K562 (cell line): ENCODE data around the gene PPP2R2B. TPM values are rescaled to one million over a fixed set of nuclear protein-coding genes. Genes with fewer than 3 reads are reported as not detected.

Source experiments
- ATAC-seq: fragments of 200-7000 bp; cut with Tn5 transposase; 3 replicates; pipeline ENCODE4 v1.9.1; 2020; ENCODE audit warnings: moderate library complexity
- BruUV-seq: library from RNA; stranded (reverse); fragments of 400-500 nt; replicated peaks from 2 replicates; lab custom pipeline; 2021; lab: Mats Ljungman, UMichigan
- CTCF ChIA-PET: fragments of 300-600 bp; formaldehyde crosslinking; extraction: SDS; loops from one replicate; lab custom pipeline; 2021; ENCODE audit warnings: low intra/inter-chr PET ratio; lab: Yijun Ruan, JAX
- POLR2A ChIA-PET: fragments of 300-600, 350-650 bp; sonication (Branson Sonifier 250); formaldehyde crosslinking; extraction: SDS; loops from one replicate; lab custom pipeline; 2021; ENCODE audit warnings: antibody characterized with exemption, inconsistent platforms; lab: Yijun Ruan, JAX
- DNase-seq, 4 experiments: peaks; one replicate each; pipeline versions ENCODE4 v3.0.0 to v3.0.0-alpha.2; 2011 to 2018; ENCODE audit warnings: low spot score in 3 of 4, mixed read lengths in 3 of 4; ENCODE audit errors: extremely low read depth in 1 of 4
- FAIRE-seq: peaks from 2 replicates; lab custom pipeline; 2011; peaks lifted over from hg19 to GRCh38; lab: Jason Lieb, UNC
- H2AFZ ChIP-seq: 2 replicates; pipeline ENCODE4 v1.6.0; 2011; ENCODE audit warnings: low read depth, low read length, control low read depth, inconsistent platforms
- H3K27ac ChIP-seq: fragments of 200-600 bp; 3 replicates; pipeline ENCODE4 v1.8.0; 2011; ENCODE audit warnings: low read depth, mild to moderate bottlenecking, control low read depth, inconsistent platforms, low read length, moderate library complexity, mixed read lengths; ENCODE audit errors: extremely low read depth
- H3K27me3 ChIP-seq, 2 experiments: fragments of 300-600 bp in 1 of 2; 2 replicates in 1 of 2; 3 replicates in 1 of 2; pipeline versions ENCODE4 v1.6.0 to v1.8.0; 2011; ENCODE audit warnings: inconsistent platforms in 2 of 2, low read length in 2 of 2, mild to moderate bottlenecking in 1 of 2, mixed read lengths in 1 of 2, moderate library complexity in 1 of 2; ENCODE audit not compliant: control insufficient read depth in 2 of 2, insufficient read depth in 2 of 2
- H3K36me3 ChIP-seq: fragments of 300-600 bp; 3 replicates; pipeline ENCODE4 v1.8.0; 2011; ENCODE audit warnings: mild to moderate bottlenecking, low read length, inconsistent platforms; ENCODE audit not compliant: control insufficient read depth, insufficient read depth
- H3K4me1 ChIP-seq, 2 experiments: fragments of 200-600 bp in 1 of 2; replicated peaks in 1 of 2; 2 replicates in 1 of 2; 3 replicates in 1 of 2; pipeline versions ENCODE4 v1.5.1 to v1.8.0; 2011; ENCODE audit warnings: inconsistent platforms in 2 of 2, low read length in 2 of 2, mild to moderate bottlenecking in 1 of 2, mixed read lengths in 1 of 2, moderate library complexity in 1 of 2; ENCODE audit not compliant: control insufficient read depth in 2 of 2, insufficient read depth in 2 of 2
- H3K4me2 ChIP-seq: 2 replicates; pipeline ENCODE4 v1.6.1; 2011; ENCODE audit warnings: low read length, control low read depth, inconsistent platforms, mixed read lengths; ENCODE audit not compliant: insufficient read depth
- H3K4me3 ChIP-seq: fragments of 200-600 bp; sonication (generic), shearing (Covaris generic); 2 replicates; pipeline ENCODE4 v1.5.1; 2016; ENCODE audit warnings: control low read depth, inconsistent platforms
- H3K79me2 ChIP-seq: fragments of 200-600 bp; 3 replicates; pipeline ENCODE4 v1.8.0; 2011; ENCODE audit warnings: low read length, inconsistent platforms; ENCODE audit not compliant: control insufficient read depth, insufficient read depth
- H3K9ac ChIP-seq, 2 experiments: 2 replicates each; pipeline versions ENCODE4 v1.6.0 to v1.6.1; 2011; ENCODE audit warnings: low read depth in 2 of 2, low read length in 2 of 2, control low read depth in 1 of 2, inconsistent platforms in 1 of 2, mild to moderate bottlenecking in 1 of 2, mixed read lengths in 1 of 2; ENCODE audit not compliant: insufficient read depth in 1 of 2
- H3K9me1 ChIP-seq: one replicate; pipeline ENCODE4 v1.6.0; 2011; ENCODE audit warnings: inconsistent platforms, mild to moderate bottlenecking, low read length, moderate library complexity; ENCODE audit not compliant: control insufficient read depth, insufficient read depth
- H3K9me3 ChIP-seq: replicated peaks from 2 replicates; pipeline ENCODE4 v1.5.1; 2011; ENCODE audit warnings: low read depth, low read length, inconsistent platforms; ENCODE audit not compliant: control insufficient read depth, insufficient read depth
- H4K20me1 ChIP-seq: replicated peaks from 2 replicates; pipeline ENCODE4 v1.6.1; 2011; ENCODE audit warnings: low read length, inconsistent platforms, mixed read lengths; ENCODE audit not compliant: control insufficient read depth, insufficient read depth
- CEBPB ChIP-seq: fragments of 450-650 bp; IDR thresholded peaks from 2 replicates; pipeline ENCODE4 v1.6.1; 2016; ENCODE audit warnings: missing genetic modification characterization, missing compliant biosample characterization
- NFIX ChIP-seq: fragments of 250-450 bp; sonication (Bioruptor Pico); IDR thresholded peaks from 2 replicates; pipeline ENCODE4 v1.4.0; 2020; ENCODE audit warnings: low read depth, mild to moderate bottlenecking, moderate library complexity
- PTTG1 ChIP-seq: fragments of 450-650 bp; IDR thresholded peaks from 2 replicates; pipeline ENCODE4 v1.6.1; 2016; ENCODE audit warnings: low read depth, mild to moderate bottlenecking, missing genetic modification characterization, missing compliant biosample characterization
- ZNF165 ChIP-seq: fragments of 250-450 bp; sonication (Bioruptor Pico); IDR thresholded peaks from 2 replicates; pipeline ENCODE4 v1.4.0; 2020; ENCODE audit warnings: borderline replicate concordance
- ZNF408 ChIP-seq: fragments of 250-450 bp; sonication (Bioruptor Pico); IDR thresholded peaks from 2 replicates; pipeline ENCODE4 v1.4.0; 2020; ENCODE audit warnings: low read depth, mild to moderate bottlenecking, moderate library complexity
- WGBS: fragments of 100-300 bp; shearing (Covaris generic); methylation state at CpG from one replicate; pipeline ENCODE4 v1.1.6; 2016; ENCODE audit warnings: low coverage, mixed read lengths; ENCODE audit not compliant: insufficient coverage; ENCODE audit errors: missing lambda C conversion rate; 5-methylcytosine and 5-hydroxymethylcytosine counted together
- in situ Hi-C: fragments of 300-500 bp; cut with MboI; formaldehyde crosslinking; loops from 4 replicates; pipeline ENCODE4 v1.15.0; 2018; ENCODE audit warnings: inconsistent platforms, mixed read lengths
- intact Hi-C: fragments of 100-400 bp; cut with micrococcal nuclease; formaldehyde crosslinking; loops from 2 replicates; pipeline ENCODE4 v1.14.2; 2022
- polyA plus RNA-seq, 8 experiments: library from polyadenylated mRNA; depleted of rRNA in 4 of 8; stranded (reverse) in 5 of 8; unstranded in 3 of 8; fragments of >200 nt; fragmentation: Nextera tagmentation in 2 of 8; fragmentation: Illumina TruSeq in 1 of 8; extraction: Ambion mirVana in 2 of 8; extraction: Trizol in 1 of 8; gene quantifications; 2 replicates each; pipeline versions ENCODE4 v1.2.1 to v1.2.3, GENCODE V29; 2011 to 2014; ENCODE audit warnings: inconsistent platforms in 1 of 8, missing spikeins in 1 of 8
- total RNA-seq, 7 experiments: library from RNA; depleted of rRNA in 6 of 7; stranded (reverse); fragments of >200 nt in 6 of 7; fragmentation: Illumina TruSeq in 2 of 7; extraction: Trizol in 2 of 7; gene quantifications; 2 replicates each; pipeline versions ENCODE4 v1.2.1 to v1.2.3, GENCODE V29; 2011 to 2021; ENCODE audit warnings: low replicate concordance in 1 of 7
- TF ChIP-seq, protein P1 (sequence below): sonication (generic); formaldehyde crosslinking; IDR thresholded peaks from 2 replicates; pipeline ENCODE4 v1.8.1; 2023; ENCODE audit warnings: mild to moderate bottlenecking, missing genetic modification reagents, moderate library complexity
- TF ChIP-seq, protein P2 (sequence below): fragments of 250-450 bp; sonication (Bioruptor Pico); IDR thresholded peaks from 2 replicates; pipeline ENCODE4 v1.8.0; 2021; ENCODE audit warnings: moderate library complexity, mild to moderate bottlenecking, inconsistent platforms
- TF ChIP-seq, protein P3 (sequence below): sonication (generic); formaldehyde crosslinking; IDR thresholded peaks from 2 replicates; pipeline ENCODE4 v1.8.0; 2022; ENCODE audit warnings: mild to moderate bottlenecking, missing genetic modification reagents

PPP2R2B gene
- total and polyA plus RNA-seq, 9 of the 15 experiments (the other 6 are each of a cell fraction or from before 2014, with no cell fraction given) = not detected

DNA sequence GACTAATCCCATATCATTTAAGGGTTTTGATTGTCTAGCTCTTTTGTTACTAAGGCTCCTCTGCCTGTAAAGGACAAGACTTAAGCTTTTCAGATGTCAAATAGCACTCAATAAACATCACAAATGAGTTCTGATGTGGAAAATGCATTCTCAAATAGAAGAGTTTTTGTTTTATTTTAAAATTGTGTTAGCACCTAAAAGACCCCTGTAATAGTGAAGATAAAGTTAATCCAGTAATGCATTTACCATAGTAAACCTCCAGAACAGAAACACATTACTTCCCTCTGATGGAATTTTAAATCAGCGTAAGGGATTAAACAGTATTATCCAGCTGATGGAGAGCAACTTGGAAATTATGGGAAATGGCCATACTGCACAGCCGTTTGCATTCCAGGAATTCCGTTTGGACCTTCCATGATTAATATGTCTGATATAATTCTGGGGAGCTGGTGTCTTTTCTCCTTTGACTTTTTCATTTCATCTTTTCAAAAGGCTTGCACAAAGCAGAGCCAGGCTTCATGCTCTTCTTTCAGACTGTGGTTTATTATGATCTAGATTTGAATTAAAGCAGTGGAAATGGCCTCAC, 105.6 kb downstream of the PPP2R2B start:
- no peak for DNase-seq
- TF ChIP-seq, protein P1, sequence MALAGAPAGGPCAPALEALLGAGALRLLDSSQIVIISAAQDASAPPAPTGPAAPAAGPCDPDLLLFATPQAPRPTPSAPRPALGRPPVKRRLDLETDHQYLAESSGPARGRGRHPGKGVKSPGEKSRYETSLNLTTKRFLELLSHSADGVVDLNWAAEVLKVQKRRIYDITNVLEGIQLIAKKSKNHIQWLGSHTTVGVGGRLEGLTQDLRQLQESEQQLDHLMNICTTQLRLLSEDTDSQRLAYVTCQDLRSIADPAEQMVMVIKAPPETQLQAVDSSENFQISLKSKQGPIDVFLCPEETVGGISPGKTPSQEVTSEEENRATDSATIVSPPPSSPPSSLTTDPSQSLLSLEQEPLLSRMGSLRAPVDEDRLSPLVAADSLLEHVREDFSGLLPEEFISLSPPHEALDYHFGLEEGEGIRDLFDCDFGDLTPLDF = no peak
- TF ChIP-seq, protein P2, sequence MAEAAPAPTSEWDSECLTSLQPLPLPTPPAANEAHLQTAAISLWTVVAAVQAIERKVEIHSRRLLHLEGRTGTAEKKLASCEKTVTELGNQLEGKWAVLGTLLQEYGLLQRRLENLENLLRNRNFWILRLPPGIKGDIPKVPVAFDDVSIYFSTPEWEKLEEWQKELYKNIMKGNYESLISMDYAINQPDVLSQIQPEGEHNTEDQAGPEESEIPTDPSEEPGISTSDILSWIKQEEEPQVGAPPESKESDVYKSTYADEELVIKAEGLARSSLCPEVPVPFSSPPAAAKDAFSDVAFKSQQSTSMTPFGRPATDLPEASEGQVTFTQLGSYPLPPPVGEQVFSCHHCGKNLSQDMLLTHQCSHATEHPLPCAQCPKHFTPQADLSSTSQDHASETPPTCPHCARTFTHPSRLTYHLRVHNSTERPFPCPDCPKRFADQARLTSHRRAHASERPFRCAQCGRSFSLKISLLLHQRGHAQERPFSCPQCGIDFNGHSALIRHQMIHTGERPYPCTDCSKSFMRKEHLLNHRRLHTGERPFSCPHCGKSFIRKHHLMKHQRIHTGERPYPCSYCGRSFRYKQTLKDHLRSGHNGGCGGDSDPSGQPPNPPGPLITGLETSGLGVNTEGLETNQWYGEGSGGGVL (CRISPR knock-in tag) = no peak
- no peak for TF ChIP-seq NFIX (CRISPR knock-in tag)
- TF ChIP-seq ZNF165 (CRISPR knock-in tag) = no peak
- TF ChIP-seq PTTG1 = no peak
- no peak for TF ChIP-seq ZNF408 (CRISPR knock-in tag)
- TF ChIP-seq, protein P3, sequence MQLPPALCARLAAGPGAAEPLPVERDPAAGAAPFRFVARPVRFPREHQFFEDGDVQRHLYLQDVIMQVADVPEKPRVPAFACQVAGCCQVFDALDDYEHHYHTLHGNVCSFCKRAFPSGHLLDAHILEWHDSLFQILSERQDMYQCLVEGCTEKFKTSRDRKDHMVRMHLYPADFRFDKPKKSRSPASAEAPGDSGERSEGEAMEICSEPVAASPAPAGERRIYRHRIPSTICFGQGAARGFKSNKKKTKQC (CRISPR knock-in tag) = no peak
- TF ChIP-seq CEBPB (tag) = no peak
- no peak overlapping the region for H3K4me2 ChIP-seq
- no peaks in the 10 kb centered on the region for H3K9me3 ChIP-seq
- H3K9me1 ChIP-seq = no peaks in the 10 kb centered on the region
- FAIRE-seq = no peak
- H3K9ac ChIP-seq = no peak overlapping the region
- no peak overlapping the region for H3K4me3 ChIP-seq
- H2AFZ ChIP-seq = no peak overlapping the region
- no peak for ATAC-seq
- H4K20me1 ChIP-seq = no peaks in the 10 kb centered on the region
- no peaks in the 10 kb centered on the region for H3K27me3 ChIP-seq
- no peaks in the 10 kb centered on the region for H3K4me1 ChIP-seq
- 5% methylated on average over 3 of the region's 3 CpGs for WGBS
- ChIA-PET POLR2A (no interaction called here), CTCF (no interaction called here)
- intact Hi-C loops = no loop called here
- H3K79me2 ChIP-seq = no peaks in the 10 kb centered on the region
- no TSS peak for BruUV-seq
- in situ Hi-C loops = no loop called here
- no peak overlapping the region for H3K27ac ChIP-seq
- no peaks in the 10 kb centered on the region for H3K36me3 ChIP-seq
